Loucy (cell line): ENCODE results near the gene TMTC2.

ENCODE experiments used
- H2AFZ ChIP-seq: fragments of 200-600 bp; sonication (generic); 2 replicates; pipeline ENCODE4 v1.6.0; 2016; ENCODE audit warnings: antibody characterized with exemption, mild to moderate bottlenecking, low read length, moderate library complexity
- H3F3A ChIP-seq: fragments of 200-600 bp; 2 replicates; pipeline ENCODE4 v1.6.0; 2016; ENCODE audit warnings: antibody characterized with exemption, low read depth, mild to moderate bottlenecking
- H3K27me3 ChIP-seq: fragments of 200-600 bp; sonication (generic); 2 replicates; pipeline ENCODE4 v1.6.1; 2014; ENCODE audit warnings: low read length, mild to moderate bottlenecking; ENCODE audit not compliant: insufficient read depth, poor library complexity, severe bottlenecking
- H3K36me3 ChIP-seq: fragments of 200-600 bp; sonication (generic); 2 replicates; pipeline ENCODE4 v1.6.1; 2016; ENCODE audit warnings: low read length; ENCODE audit not compliant: insufficient read depth
- H3K4me1 ChIP-seq: fragments of 200-600 bp; sonication (generic); 2 replicates; pipeline ENCODE4 v1.5.1; 2014; ENCODE audit warnings: low read length, mild to moderate bottlenecking; ENCODE audit not compliant: insufficient read depth, poor library complexity, severe bottlenecking
- H3K4me2 ChIP-seq: fragments of 200-600 bp; sonication (generic); 2 replicates; pipeline ENCODE4 v1.6.0; 2014; ENCODE audit warnings: antibody characterized with exemption, low read length, low read depth, mild to moderate bottlenecking; ENCODE audit not compliant: poor library complexity, severe bottlenecking
- H3K4me3 ChIP-seq: fragments of 200-600 bp; sonication (generic); 2 replicates; pipeline ENCODE4 v1.5.1; 2014; ENCODE audit warnings: low read length, mild to moderate bottlenecking, mixed read lengths; ENCODE audit not compliant: poor library complexity, severe bottlenecking
- H3K79me2 ChIP-seq: fragments of 200-600 bp; sonication (generic); 2 replicates; pipeline ENCODE4 v1.6.1; 2014; ENCODE audit warnings: low read length; ENCODE audit not compliant: insufficient read depth
- H3K9ac ChIP-seq: fragments of 200-600 bp; sonication (generic); 2 replicates; pipeline ENCODE4 v1.6.0; 2014; ENCODE audit warnings: mild to moderate bottlenecking, low read depth, low read length, moderate library complexity; ENCODE audit not compliant: poor library complexity, severe bottlenecking
- H3K9me2 ChIP-seq: fragments of 200-600 bp; sonication (generic); replicated peaks from 2 replicates; pipeline ENCODE4 v1.6.1; 2016; ENCODE audit warnings: low read depth, low read length, mixed read lengths
- H3K9me3 ChIP-seq: fragments of 200-600 bp; sonication (generic); 2 replicates; pipeline ENCODE4 v1.6.1; 2014; ENCODE audit warnings: mild to moderate bottlenecking, antibody characterized with exemption, low read length, low read depth; ENCODE audit not compliant: insufficient read depth
- H4K20me1 ChIP-seq: fragments of 200-600 bp; sonication (generic); 2 replicates; pipeline ENCODE4 v1.6.0; 2014; ENCODE audit warnings: antibody characterized with exemption, low read length, mild to moderate bottlenecking; ENCODE audit not compliant: insufficient read depth, poor library complexity, severe bottlenecking
- EZH2phosphoT487 ChIP-seq: fragments of 200-600 bp; IDR thresholded peaks from 2 replicates; pipeline ENCODE4 v1.6.1; 2018; ENCODE audit warnings: antibody characterized with exemption, mild to moderate bottlenecking, moderate library complexity, borderline replicate concordance
- TF ChIP-seq, protein P1 (sequence below): fragments of 200-600 bp; sonication (generic); conservative IDR thresholded peaks from 2 replicates; pipeline ENCODE4 v1.5.1; 2014; ENCODE audit warnings: mild to moderate bottlenecking, antibody characterized with exemption, low read length

Gene TMTC2

DNA sequence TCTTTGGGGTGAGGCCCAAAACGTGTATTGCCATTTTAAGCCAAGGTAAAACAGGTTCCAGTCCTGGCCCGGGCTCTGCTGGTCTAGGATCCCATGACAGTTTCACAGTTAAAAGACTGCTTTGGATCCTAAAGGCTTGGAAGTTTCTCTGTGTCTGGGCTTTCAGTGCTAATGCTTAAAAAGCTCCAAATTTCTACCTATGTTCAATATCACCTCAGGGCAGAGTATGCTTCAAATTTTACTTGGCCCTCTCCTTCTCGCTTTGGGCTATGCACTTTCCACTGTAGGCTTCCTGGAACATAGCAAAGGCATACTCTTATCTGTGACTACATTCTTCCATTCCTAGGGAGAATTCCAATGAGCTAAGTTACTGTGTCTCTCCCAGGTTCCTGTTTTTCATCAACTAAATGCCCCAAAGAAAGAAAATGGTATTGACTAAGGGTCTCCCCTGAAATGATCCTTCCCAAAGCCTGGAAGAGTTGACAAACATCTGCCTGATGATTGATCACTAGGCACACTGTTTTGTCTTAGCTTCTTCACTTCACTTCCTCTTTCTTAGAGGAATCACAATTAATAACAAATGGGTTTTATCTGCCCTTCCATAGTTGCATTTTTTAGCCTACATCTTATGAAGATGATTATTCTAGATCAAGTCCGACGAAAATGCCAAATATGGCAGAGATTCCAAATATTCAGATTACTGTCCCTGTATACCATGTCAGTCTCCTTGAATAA is 79.4 kb downstream of the TMTC2 start:
- Histone ChIP-seq H2AFZ (no peak overlapping the region), H3K36me3 (no peaks in the 10 kb centered on the region), H3K79me2 (no peaks in the 10 kb centered on the region), H3K4me2 (no peak overlapping the region), H3K27me3 (no peaks in the 10 kb centered on the region), H3K4me1 (no peaks in the 10 kb centered on the region), H3F3A (no peaks in the 10 kb centered on the region), H3K9me2 (no peaks in the 10 kb centered on the region), H3K4me3 (no peak overlapping the region), H3K9me3 (no peaks in the 10 kb centered on the region), H3K9ac (no peak overlapping the region), H4K20me1 (no peaks in the 10 kb centered on the region)
- TF ChIP-seq, protein P1, sequence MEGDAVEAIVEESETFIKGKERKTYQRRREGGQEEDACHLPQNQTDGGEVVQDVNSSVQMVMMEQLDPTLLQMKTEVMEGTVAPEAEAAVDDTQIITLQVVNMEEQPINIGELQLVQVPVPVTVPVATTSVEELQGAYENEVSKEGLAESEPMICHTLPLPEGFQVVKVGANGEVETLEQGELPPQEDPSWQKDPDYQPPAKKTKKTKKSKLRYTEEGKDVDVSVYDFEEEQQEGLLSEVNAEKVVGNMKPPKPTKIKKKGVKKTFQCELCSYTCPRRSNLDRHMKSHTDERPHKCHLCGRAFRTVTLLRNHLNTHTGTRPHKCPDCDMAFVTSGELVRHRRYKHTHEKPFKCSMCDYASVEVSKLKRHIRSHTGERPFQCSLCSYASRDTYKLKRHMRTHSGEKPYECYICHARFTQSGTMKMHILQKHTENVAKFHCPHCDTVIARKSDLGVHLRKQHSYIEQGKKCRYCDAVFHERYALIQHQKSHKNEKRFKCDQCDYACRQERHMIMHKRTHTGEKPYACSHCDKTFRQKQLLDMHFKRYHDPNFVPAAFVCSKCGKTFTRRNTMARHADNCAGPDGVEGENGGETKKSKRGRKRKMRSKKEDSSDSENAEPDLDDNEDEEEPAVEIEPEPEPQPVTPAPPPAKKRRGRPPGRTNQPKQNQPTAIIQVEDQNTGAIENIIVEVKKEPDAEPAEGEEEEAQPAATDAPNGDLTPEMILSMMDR = no peak
- TF ChIP-seq EZH2phosphoT487 = no peak

DNA sequence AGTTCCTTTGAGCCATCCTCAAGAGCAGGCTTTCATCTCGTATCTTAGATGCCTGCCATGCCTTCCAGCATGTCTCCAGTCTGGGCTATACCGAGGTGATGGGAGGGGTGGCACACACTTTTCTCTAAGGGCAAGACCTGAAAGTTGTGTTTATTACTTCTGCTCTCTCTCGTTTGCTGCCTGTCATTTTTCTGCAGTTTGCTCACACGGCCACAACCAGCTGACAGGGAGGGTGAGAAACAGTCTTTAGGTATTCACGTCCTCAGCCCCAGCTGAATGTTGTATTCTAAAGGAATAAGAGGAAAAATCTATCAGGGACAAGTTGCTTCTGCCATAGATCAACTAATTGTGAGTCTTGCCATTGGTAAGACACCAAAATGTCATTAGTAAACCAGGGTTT is 88.0 kb downstream of the TMTC2 start:
- no peaks in the 10 kb centered on the region for H3K27me3 ChIP-seq
- no peaks in the 10 kb centered on the region for H3K79me2 ChIP-seq
- no peak overlapping the region for H3K4me2 ChIP-seq
- H4K20me1 ChIP-seq = no peaks in the 10 kb centered on the region
- no peaks in the 10 kb centered on the region for H3F3A ChIP-seq
- no peak overlapping the region for H3K4me3 ChIP-seq
- no peaks in the 10 kb centered on the region for H3K9me3 ChIP-seq
- H3K9ac ChIP-seq = no peak overlapping the region
- TF ChIP-seq EZH2phosphoT487 = no peak
- TF ChIP-seq, protein P1 = no peak
- no peaks in the 10 kb centered on the region for H3K36me3 ChIP-seq
- H3K9me2 ChIP-seq = no peaks in the 10 kb centered on the region
- H2AFZ ChIP-seq = no peak overlapping the region
- no peaks in the 10 kb centered on the region for H3K4me1 ChIP-seq

DNA sequence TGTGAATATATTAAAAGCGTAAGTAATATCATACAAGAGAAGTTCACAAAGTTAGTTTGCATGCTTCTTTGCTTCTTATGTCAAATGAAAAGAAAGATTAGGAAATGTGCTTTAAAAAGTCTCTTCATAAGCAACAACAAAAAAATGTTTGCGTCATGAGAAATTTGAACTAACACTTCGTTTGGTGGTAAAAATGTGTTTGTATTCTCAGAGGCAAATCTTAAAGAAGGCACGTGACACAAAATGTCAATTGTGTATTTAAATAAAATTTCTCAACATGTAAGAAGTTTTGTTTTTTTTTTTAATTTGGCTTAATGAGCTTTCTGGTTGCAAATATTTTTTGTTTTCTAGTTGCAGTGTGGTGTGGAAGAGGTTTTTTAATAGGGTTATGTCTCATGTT is 93.8 kb downstream of the TMTC2 start:
- TF ChIP-seq, protein P1 = no peak
- no peak for TF ChIP-seq EZH2phosphoT487

More for the DNA sequence above, 93.8 kb downstream of the TMTC2 start:
- no peaks in the 10 kb centered on the region for H4K20me1 ChIP-seq
- no peaks in the 10 kb centered on the region for H3K4me1 ChIP-seq
- no peaks in the 10 kb centered on the region for H3K27me3 ChIP-seq
- no peak overlapping the region for H3K4me2 ChIP-seq
- no peak overlapping the region for H3K9ac ChIP-seq
- no peaks in the 10 kb centered on the region for H3K36me3 ChIP-seq
- H3K4me3 ChIP-seq = no peak overlapping the region
- H3F3A ChIP-seq = no peaks in the 10 kb centered on the region
- no peaks in the 10 kb centered on the region for H3K79me2 ChIP-seq
- no peak overlapping the region for H2AFZ ChIP-seq
- H3K9me3 ChIP-seq = no peaks in the 10 kb centered on the region
- H3K9me2 ChIP-seq = no peaks in the 10 kb centered on the region
